HepG2 (cell line): ENCODE measurements around the gene EDNRB. TPM values are rescaled to one million over a fixed set of nuclear protein-coding genes. Genes with fewer than 3 reads are reported as not detected.
A peak's percentile ranks its signal among the peaks of the same experiment; 100 is the strongest.

Experiments used
- ATAC-seq: fragments of 200-7000 bp; cut with Tn5 transposase; 3 replicates; pipeline ENCODE4 v1.9.1; 2020; ENCODE audit warnings: mild to moderate bottlenecking, moderate library complexity
- BruUV-seq: library from RNA; stranded (reverse); fragments of 400-500 nt; replicated peaks from 2 replicates; lab custom pipeline; 2021; lab: Mats Ljungman, UMichigan
- CTCF ChIA-PET: fragments of 300-600 bp; formaldehyde crosslinking; extraction: SDS; loops from one replicate; lab custom pipeline; 2021; ENCODE audit warnings: low total read pairs, inconsistent platforms, low intra/inter-chr PET ratio; lab: Yijun Ruan, JAX
- POLR2A ChIA-PET: fragments of 350-600 bp; sonication (Branson Sonifier 250); formaldehyde crosslinking; loops from one replicate; lab custom pipeline; 2020; ENCODE audit warnings: antibody characterized with exemption, inconsistent platforms; lab: Yijun Ruan, JAX
- DNase-seq: peaks from one replicate; pipeline ENCODE4 v3.0.0-alpha.2; 2015; ENCODE audit warnings: low spot score
- FAIRE-seq: peaks from 3 replicates; lab custom pipeline; 2011; peaks lifted over from hg19 to GRCh38; lab: Jason Lieb, UNC
- H2AFZ ChIP-seq: one replicate; pipeline ENCODE4 v1.6.1; 2011; ENCODE audit warnings: low read length, inconsistent platforms
- H3K27ac ChIP-seq: fragments of 300-600 bp; 3 replicates; pipeline ENCODE4 v1.8.0; 2011; ENCODE audit warnings: mixed run types, mild to moderate bottlenecking, mixed read lengths, low read length, inconsistent platforms; ENCODE audit not compliant: insufficient read depth; ENCODE audit errors: extremely low read length
- H3K27me3 ChIP-seq, 2 experiments: fragments of 200-600 bp in 1 of 2; 2 replicates in 1 of 2; 3 replicates in 1 of 2; pipeline versions ENCODE4 v1.6.0 to v1.8.0; 2011; ENCODE audit warnings: low read length in 2 of 2, mild to moderate bottlenecking in 2 of 2, moderate library complexity in 2 of 2, inconsistent platforms in 1 of 2; ENCODE audit not compliant: insufficient read depth in 2 of 2, control insufficient read depth in 1 of 2
- H3K36me3 ChIP-seq, 2 experiments: fragments of 200-600 bp in 1 of 2; replicated peaks in 1 of 2; 2 replicates in 1 of 2; 3 replicates in 1 of 2; pipeline versions ENCODE4 v1.5.1 to v1.8.0; 2011; ENCODE audit warnings: low read length in 2 of 2, inconsistent platforms in 1 of 2; ENCODE audit not compliant: insufficient read depth in 2 of 2, control insufficient read depth in 1 of 2
- H3K4me1 ChIP-seq: 2 replicates; pipeline ENCODE4 v1.5.1; 2012; ENCODE audit warnings: low read length, inconsistent platforms; ENCODE audit not compliant: insufficient read depth
- H3K4me2 ChIP-seq: 2 replicates; pipeline ENCODE4 v1.6.0; 2011; ENCODE audit warnings: low read depth, low read length, inconsistent platforms
- H3K4me3 ChIP-seq, 3 experiments: fragments of 200-600 bp in 1 of 3; sonication (generic), shearing (Covaris generic) in 1 of 3; replicated peaks in 1 of 3; 2 replicates each; pipeline ENCODE4 v1.5.1; 2011 to 2016; ENCODE audit warnings: low read length in 3 of 3, inconsistent platforms in 2 of 3, low read depth in 2 of 3, mild to moderate bottlenecking in 2 of 3, control low read depth in 1 of 3, mixed read lengths in 1 of 3; ENCODE audit not compliant: insufficient read depth in 1 of 3
- H3K79me2 ChIP-seq: one replicate; pipeline ENCODE4 v1.6.1; 2011; ENCODE audit warnings: low read length, inconsistent platforms; ENCODE audit not compliant: insufficient read depth
- H3K9ac ChIP-seq: 2 replicates; pipeline ENCODE4 v1.6.0; 2011; ENCODE audit warnings: mild to moderate bottlenecking, low read depth, low read length, inconsistent platforms; ENCODE audit not compliant: insufficient read depth
- H3K9me3 ChIP-seq: 2 replicates; pipeline ENCODE4 v1.5.1; 2012; ENCODE audit warnings: mild to moderate bottlenecking, low read length
- H4K20me1 ChIP-seq: 2 replicates; pipeline ENCODE4 v1.6.0; 2011; ENCODE audit warnings: inconsistent platforms, mild to moderate bottlenecking, low read length, moderate library complexity; ENCODE audit not compliant: insufficient read depth
- ARID2 ChIP-seq: sonication (generic); formaldehyde crosslinking; IDR thresholded peaks from 2 replicates; pipeline ENCODE4 v1.8.1; 2022; ENCODE audit warnings: mild to moderate bottlenecking, missing genetic modification reagents, borderline replicate concordance
- HNRNPLL ChIP-seq: fragments of 200-400 bp; formaldehyde crosslinking; IDR thresholded peaks from 2 replicates; pipeline ENCODE4 v1.6.1; 2017; ENCODE audit warnings: mild to moderate bottlenecking, low read depth, low read length; ENCODE audit not compliant: poor library complexity, severe bottlenecking
- JDP2 ChIP-seq: sonication (generic); formaldehyde crosslinking; IDR thresholded peaks from 2 replicates; pipeline ENCODE4 v1.8.1; 2022; ENCODE audit warnings: missing genetic modification reagents, borderline replicate concordance
- MATR3 ChIP-seq: sonication (generic); formaldehyde crosslinking; IDR thresholded peaks from 2 replicates; pipeline ENCODE4 v1.4.0; 2020; ENCODE audit warnings: missing genetic modification reagents
- NR2C2 ChIP-seq: sonication (generic); formaldehyde crosslinking; IDR thresholded peaks from 2 replicates; pipeline ENCODE4 v1.4.0; 2020; ENCODE audit warnings: missing genetic modification reagents, mild to moderate bottlenecking, moderate library complexity, borderline replicate concordance
- RELA ChIP-seq: sonication (generic); formaldehyde crosslinking; IDR thresholded peaks from 2 replicates; pipeline ENCODE4 v1.4.0; 2020; ENCODE audit warnings: missing genetic modification reagents
- RFX5 ChIP-seq: IDR thresholded peaks from 2 replicates; pipeline ENCODE4 v1.6.1; 2011; ENCODE audit warnings: low read depth, low read length, improper control_type of control experiment
- ZNF468 ChIP-seq: sonication (generic); formaldehyde crosslinking; IDR thresholded peaks from 2 replicates; pipeline ENCODE4 v1.8.0; 2022; ENCODE audit warnings: mild to moderate bottlenecking, moderate library complexity, missing genetic modification reagents
- ZNF782 ChIP-seq: sonication (generic); formaldehyde crosslinking; IDR thresholded peaks from 2 replicates; pipeline ENCODE4 v1.4.0; 2020; ENCODE audit warnings: missing genetic modification reagents, mild to moderate bottlenecking, borderline replicate concordance
- WGBS: methylation state at CpG from one replicate; pipeline ENCODE4 v1.1.6; 2017; ENCODE audit warnings: low lambda C conversion rate; 5-methylcytosine and 5-hydroxymethylcytosine counted together
- in situ Hi-C: cut with HindIII; loops from 2 replicates; pipeline ENCODE4 v1.10.0; 2017; ENCODE audit warnings: low pct_unique_long_range_greater_than_20kb; ENCODE audit not compliant: extremely low pct_ligation_motif_present
- intact Hi-C: fragments of 100-400 bp; cut with micrococcal nuclease; formaldehyde crosslinking; loops from one replicate; pipeline ENCODE4 v1.10.0; 2022; ENCODE audit not compliant: unreplicated experiment
- polyA plus RNA-seq, 8 experiments: library from polyadenylated mRNA; depleted of rRNA in 3 of 8; stranded (reverse) in 7 of 8; unstranded in 1 of 8; fragments of >200 nt; fragmentation: Illumina TruSeq in 4 of 8; extraction: Trizol in 4 of 8; gene quantifications; 2 replicates each; pipeline versions ENCODE4 v1.2.1 to v1.2.3, GENCODE V29; 2011 to 2016; ENCODE audit warnings: low read depth in 4 of 8, missing spikeins in 1 of 8, mixed read lengths in 1 of 8; ENCODE audit not compliant: insufficient read depth in 1 of 8
- total RNA-seq, 5 experiments: library from RNA; depleted of rRNA; stranded (reverse); fragments of >200 nt; fragmentation: Illumina TruSeq; extraction: Trizol; gene quantifications; 2 replicates each; pipeline ENCODE4 v1.2.3, GENCODE V29; 2016; ENCODE audit warnings: low read depth in 1 of 5
- TF ChIP-seq, protein P1 (sequence below): IDR thresholded peaks from 2 replicates; pipeline ENCODE4 v1.6.1; 2016; ENCODE audit warnings: mild to moderate bottlenecking

EDNRB gene
- total and polyA plus RNA-seq, 2 of the 13 experiments (the other 11 are each of a cell fraction or from before 2014, with no cell fraction given): not detected

DNA sequence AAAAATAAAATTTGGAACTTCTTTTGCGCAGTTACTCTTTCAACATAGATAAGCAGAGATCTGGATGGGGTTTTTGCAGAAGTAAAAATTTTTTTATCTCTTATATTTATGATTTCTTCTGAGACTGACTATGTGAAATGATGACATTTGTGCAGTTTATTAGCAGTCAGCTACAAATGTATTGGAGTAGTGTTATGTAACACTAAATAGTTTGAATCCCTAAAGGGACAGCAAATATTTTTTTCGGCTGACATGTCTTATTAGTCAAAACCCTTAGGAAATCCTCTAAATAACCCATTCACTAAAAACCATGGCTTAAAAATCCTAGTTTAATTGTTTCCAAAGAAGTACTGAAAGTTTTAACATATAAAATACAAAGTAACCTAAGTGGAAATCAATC is 48.0 kb upstream of the EDNRB start:
- TF ChIP-seq HNRNPLL: no peak
- TF ChIP-seq MATR3 (CRISPR knock-in tag): no peak
- TF ChIP-seq ARID2 (CRISPR knock-in tag): no peak
- no peak for TF ChIP-seq NR2C2 (CRISPR knock-in tag)
- TF ChIP-seq ZNF782 (CRISPR knock-in tag): no peak
- TF ChIP-seq RELA: no peak
- TF ChIP-seq, protein P1, sequence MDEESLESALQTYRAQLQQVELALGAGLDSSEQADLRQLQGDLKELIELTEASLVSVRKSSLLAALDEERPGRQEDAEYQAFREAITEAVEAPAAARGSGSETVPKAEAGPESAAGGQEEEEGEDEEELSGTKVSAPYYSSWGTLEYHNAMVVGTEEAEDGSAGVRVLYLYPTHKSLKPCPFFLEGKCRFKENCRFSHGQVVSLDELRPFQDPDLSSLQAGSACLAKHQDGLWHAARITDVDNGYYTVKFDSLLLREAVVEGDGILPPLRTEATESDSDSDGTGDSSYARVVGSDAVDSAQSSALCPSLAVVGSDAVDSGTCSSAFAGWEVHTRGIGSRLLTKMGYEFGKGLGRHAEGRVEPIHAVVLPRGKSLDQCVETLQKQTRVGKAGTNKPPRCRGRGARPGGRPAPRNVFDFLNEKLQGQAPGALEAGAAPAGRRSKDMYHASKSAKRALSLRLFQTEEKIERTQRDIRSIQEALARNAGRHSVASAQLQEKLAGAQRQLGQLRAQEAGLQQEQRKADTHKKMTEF (CRISPR knock-in tag): no peak
- TF ChIP-seq JDP2 (CRISPR knock-in tag): no peak
- Histone ChIP-seq H3K79me2 (no peaks in the 10 kb centered on the region), H3K4me1 (no peaks in the 10 kb centered on the region), H3K36me3 (no peaks in the 10 kb centered on the region), H2AFZ (no peak overlapping the region), H3K9ac (no peak overlapping the region), H3K4me3 (no peak overlapping the region), H4K20me1 (no peaks in the 10 kb centered on the region), H3K9me3 (peaks cover 11% of the 10 kb centered on the region; the same call in 1 of the 2 replicates), H3K27ac (no peak overlapping the region), H3K27me3 (no peaks in the 10 kb centered on the region), H3K4me2 (no peak overlapping the region)
- no peak for DNase-seq
- POLR2A ChIA-PET: no interaction called here
- CTCF ChIA-PET: no interaction called here
- WGBS: 22% methylated on average over 2 of the region's 2 CpGs
- in situ Hi-C loops: no loop called here
- no peak for FAIRE-seq
- BruUV-seq: no TSS peak
- no peak for ATAC-seq
- intact Hi-C loops: no loop called here

DNA sequence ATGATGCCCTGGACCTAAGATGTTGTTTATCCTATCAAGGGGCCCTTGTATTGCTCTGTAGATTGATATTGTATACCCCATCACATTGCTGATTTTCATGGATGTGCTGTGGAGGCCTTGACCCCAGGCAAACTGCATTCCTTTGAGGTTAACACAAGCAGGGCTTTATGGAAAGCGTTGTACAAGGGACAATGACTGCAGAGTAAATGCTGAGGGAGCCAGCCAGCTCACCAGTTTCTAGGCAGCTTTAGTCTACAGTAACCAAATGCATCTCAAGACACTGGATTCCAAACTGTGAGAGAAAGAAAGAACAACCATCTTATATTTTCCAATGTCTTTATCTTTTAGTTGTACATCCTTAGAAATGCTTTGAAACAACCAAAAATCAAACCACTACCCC is 34.1 kb upstream of the EDNRB start:
- H3K4me2 ChIP-seq: no peak overlapping the region
- in situ Hi-C loops: no loop called here
- no peaks in the 10 kb centered on the region for H4K20me1 ChIP-seq
- ATAC-seq: no peak
- no peak overlapping the region for H3K9ac ChIP-seq
- no peaks in the 10 kb centered on the region for H3K79me2 ChIP-seq
- TF ChIP-seq ZNF468 (CRISPR knock-in tag): no peak
- TF ChIP-seq RFX5: peak; percentile 68
- 0% methylated on average over 1 of the region's 1 CpG for WGBS
- no TSS peak for BruUV-seq
- no peak for DNase-seq
- no peak overlapping the region for H2AFZ ChIP-seq
- ChIA-PET CTCF (no interaction called here), POLR2A (no interaction called here)
- H3K27ac ChIP-seq: no peak overlapping the region
- peaks cover 34% of the 10 kb centered on the region for H3K9me3 ChIP-seq
- FAIRE-seq: no peak
- intact Hi-C loops: no loop called here
- no peaks in the 10 kb centered on the region for H3K36me3 ChIP-seq
- no peak overlapping the region for H3K4me3 ChIP-seq
- H3K27me3 ChIP-seq: no peaks in the 10 kb centered on the region
- no peaks in the 10 kb centered on the region for H3K4me1 ChIP-seq
